ENCODE results near the gene UBA5.

The UBA5 gene

DNA sequence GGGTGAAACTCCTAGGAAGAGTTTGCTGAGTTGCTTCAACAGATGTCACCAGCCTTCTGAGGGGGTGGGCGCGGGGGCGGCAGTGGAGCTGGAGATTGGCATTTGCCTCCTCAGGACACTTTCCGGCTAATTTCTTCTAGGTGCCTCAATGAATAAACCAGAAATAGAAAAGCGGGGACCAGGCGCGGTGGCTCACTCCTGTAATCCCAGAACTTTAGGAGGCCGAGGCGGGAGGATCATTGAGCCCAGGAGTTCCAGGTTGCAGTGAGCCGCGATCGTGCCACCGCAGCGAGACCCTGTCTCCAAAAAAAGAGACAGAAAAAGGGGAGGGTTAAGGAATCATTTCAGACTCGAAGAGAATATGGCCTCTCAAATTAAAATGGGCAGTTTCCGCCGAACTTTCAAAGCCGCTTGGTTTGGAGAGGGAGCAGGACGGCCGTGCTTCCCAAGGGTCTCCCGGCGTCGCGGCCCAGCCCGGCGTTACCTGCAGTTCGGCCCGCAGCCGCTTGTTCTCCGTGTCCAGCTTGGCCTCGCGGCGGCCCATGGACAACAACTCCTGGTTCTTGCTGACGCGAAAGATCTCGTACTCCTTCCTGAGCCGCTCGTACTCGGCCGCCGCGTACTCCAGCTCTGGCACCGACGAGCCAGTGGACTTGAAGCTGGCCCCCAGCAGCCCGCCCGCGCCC, 61.5 kb downstream of the UBA5 start:
- peak in 1 of 2 donors; percentile 65 for DNase-seq

DNA sequence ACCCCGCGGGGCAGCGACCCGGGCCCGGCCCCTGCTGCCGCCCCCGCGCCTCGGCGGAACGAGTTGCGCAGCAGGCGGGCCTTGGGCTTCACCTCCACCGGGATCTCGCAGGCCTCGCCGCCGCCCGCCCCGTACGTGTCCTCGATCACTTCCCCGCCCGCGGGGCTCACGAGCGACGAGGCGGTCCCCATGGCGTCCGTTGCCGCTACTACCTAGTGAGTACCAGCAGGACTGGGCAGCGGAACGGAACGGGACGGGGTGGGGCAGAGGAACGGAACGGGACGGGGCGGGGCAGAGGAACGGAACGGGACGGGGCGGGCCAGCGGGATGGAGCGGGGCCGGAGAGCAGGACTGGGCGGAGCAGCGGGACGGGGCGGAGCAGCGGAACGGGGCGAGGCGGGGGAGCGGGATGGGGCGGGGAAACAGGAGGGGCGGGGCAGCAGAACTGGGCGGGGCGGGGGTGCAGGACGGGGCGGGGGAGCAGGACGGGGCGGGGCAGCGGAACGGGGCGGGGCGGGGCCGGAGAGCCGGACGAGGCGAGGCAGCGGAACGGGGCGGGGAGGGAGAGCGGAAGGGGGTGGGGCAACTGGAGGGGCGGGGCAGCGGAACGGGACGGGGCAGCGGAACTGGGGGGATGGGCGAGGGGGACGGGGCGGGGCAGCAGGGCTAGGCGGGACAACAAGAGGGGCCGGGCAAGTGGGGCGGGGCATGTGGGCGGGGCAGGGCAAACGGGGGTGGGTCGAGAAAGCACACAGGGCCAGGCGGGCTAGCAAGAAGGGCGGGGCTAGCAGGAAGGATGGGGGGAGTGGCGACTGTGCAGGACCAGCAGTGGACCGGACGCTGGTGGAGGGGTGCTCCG, 62.3 kb downstream of the UBA5 start, which contains the start of gene NPHP3:
Gene NPHP3, minus strand, starts transcription at position 245 of the 859 bp plus-strand sequence. Its CDS starts 54 bp downstream, at position 191.
- DNase-seq = peak; percentile 100

DNA sequence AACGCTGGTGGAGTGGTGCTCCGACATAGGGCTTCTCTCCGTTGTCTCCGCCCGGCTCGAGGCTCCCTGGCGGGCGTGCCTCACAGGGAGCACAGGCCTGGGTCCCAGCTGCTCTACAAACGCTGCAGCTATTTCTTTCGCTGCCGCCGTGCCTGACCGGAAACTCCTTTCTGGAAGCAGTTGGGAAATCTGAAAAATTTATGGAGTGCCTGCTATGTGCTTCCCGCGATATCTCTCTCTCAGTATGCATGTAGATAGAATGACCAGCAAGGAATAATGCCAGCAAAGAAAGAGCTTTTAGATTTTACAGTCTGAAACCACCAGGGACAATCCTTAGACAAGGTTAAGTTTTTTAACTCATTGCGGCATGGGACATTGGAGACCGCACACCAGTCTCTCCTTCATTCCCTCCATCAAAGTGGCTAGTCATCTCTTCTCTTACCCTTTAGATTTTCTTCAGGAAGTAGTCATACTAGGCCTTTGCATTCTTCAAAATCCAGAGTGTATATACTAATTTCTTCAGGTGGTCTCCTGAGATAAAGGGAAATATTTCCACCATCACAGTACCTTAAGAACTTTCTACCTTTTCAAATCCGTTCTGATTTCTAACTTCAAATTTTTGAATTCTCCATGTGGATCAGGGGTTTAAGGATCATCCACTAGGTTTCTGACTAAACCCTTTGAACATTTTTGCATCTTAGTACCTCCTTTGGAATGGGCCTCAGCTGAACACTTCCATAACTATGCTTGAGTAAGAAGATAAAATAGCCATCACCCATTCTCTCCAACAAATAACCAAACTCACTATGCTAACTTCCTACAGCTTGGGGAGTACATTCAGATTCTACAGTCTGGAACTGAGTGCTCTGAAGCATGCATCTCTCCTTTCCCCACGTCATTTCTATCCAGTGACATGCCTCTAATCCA, 63.2 kb downstream of the UBA5 start:
- DNase-seq = no peak

DNA sequence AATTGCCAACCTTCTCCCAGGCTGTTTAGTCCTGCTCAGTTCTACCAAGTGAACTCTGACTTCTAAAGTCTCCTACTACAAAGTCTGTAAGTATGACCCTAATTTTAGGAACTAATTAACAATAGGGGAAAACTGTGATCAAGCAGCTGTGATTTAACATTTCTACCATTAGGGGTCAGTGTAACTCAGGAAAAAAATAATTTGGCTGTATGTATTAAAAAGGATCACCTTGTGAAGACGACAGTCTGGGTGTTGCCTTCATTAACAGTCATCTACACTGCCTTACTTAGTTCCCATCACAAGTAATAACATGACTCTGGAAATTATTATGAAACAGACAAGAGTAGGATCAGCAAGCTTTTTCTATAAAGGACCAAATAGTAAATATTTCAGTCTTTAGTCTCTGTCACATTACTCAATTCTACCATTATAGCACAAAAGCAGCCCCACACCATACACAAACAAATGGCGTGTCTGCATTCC, 66.3 kb downstream of the UBA5 start:
- peak in 1 of 2 donors; percentile 69 for DNase-seq

All from hippocampal formation (tissue), 2 donors.